Muscle layer of duodenum (tissue), 2 donors: ENCODE data around the gene ARVCF.

Experiments used
- H3K27ac ChIP-seq: one replicate; pipeline ENCODE4 v1.7.0; 2013; ENCODE audit warnings: mild to moderate bottlenecking, low read length
- H3K27me3 ChIP-seq: one replicate; pipeline ENCODE4 v1.7.0; 2013; ENCODE audit warnings: low read depth, mild to moderate bottlenecking, control low read depth, low read length
- H3K36me3 ChIP-seq, 2 donors: one replicate each; pipeline ENCODE4 v1.7.0; 2013; ENCODE audit warnings: low read length in 2 of 2, control low read depth in 1 of 2, mild to moderate bottlenecking in 1 of 2; ENCODE audit not compliant: insufficient read depth in 2 of 2, control insufficient read depth in 1 of 2
- H3K4me1 ChIP-seq, 2 donors: one replicate each; pipeline ENCODE4 v1.7.0; 2013; ENCODE audit warnings: low read length in 2 of 2, mild to moderate bottlenecking in 2 of 2, control low read depth in 1 of 2, moderate library complexity in 1 of 2; ENCODE audit not compliant: insufficient read depth in 2 of 2, control insufficient read depth in 1 of 2
- H3K4me3 ChIP-seq, 2 donors: one replicate each; pipeline ENCODE4 v1.7.0; 2013; ENCODE audit warnings: low read length in 2 of 2, low read depth in 1 of 2, mild to moderate bottlenecking in 1 of 2
- H3K9me3 ChIP-seq, 2 donors: one replicate each; pipeline ENCODE4 v1.7.0; 2013; ENCODE audit warnings: low read length in 2 of 2, control low read depth in 1 of 2, mild to moderate bottlenecking in 1 of 2; ENCODE audit not compliant: control insufficient read depth in 1 of 2
- donor health status: healthy.

Gene ARVCF

GRCh38 chr22:20010307-20011122, 6.1 kb downstream of the ARVCF start:
- Histone ChIP-seq H3K9me3 (no peaks in the 10 kb centered on the region), H3K4me3 (no peak overlapping the region), H3K27me3 (no peaks in the 10 kb centered on the region), H3K4me1 (peaks cover 3 to 6% of the 10 kb centered on the region in 2 donors), H3K36me3 (no peaks in the 10 kb centered on the region), H3K27ac (no peak overlapping the region)

- no peak overlapping the region for H3K27ac ChIP-seq
- no peak overlapping the region for H3K4me3 ChIP-seq
- H3K4me1 ChIP-seq = peaks cover 3 to 6% of the 10 kb centered on the region in 2 donors
Measured at GRCh38 chr22:20009582-20010306, 6.9 kb downstream of the ARVCF start.

GRCh38 chr22:20009018-20009491, 7.6 kb downstream of the ARVCF start:
- no peaks in the 10 kb centered on the region for H3K9me3 ChIP-seq
- no peaks in the 10 kb centered on the region for H3K27me3 ChIP-seq
- peaks cover 3 to 6% of the 10 kb centered on the region in 2 donors for H3K4me1 ChIP-seq
- no peak overlapping the region for H3K4me3 ChIP-seq
- no peak overlapping the region for H3K27ac ChIP-seq
- H3K36me3 ChIP-seq = no peaks in the 10 kb centered on the region

More at GRCh38 chr22:20009582-20010306, 6.9 kb downstream of the ARVCF start:
- H3K9me3 ChIP-seq = no peaks in the 10 kb centered on the region
- H3K36me3 ChIP-seq = no peaks in the 10 kb centered on the region
- H3K27me3 ChIP-seq = no peaks in the 10 kb centered on the region

GRCh38 chr22:20008221-20008995, 8.2 kb downstream of the ARVCF start:
- no peaks in the 10 kb centered on the region for H3K36me3 ChIP-seq
- H3K4me3 ChIP-seq = no peak overlapping the region
- H3K27me3 ChIP-seq = no peaks in the 10 kb centered on the region
- H3K27ac ChIP-seq = no peak overlapping the region
- peaks cover 3 to 6% of the 10 kb centered on the region in 2 donors for H3K4me1 ChIP-seq
- H3K9me3 ChIP-seq = peaks cover 0 to 3% of the 10 kb centered on the region in 2 donors

GRCh38 chr22:20004464-20004863, 12.2 kb downstream of the ARVCF start:
- peaks cover 0 to 14% of the 10 kb centered on the region in 2 donors for H3K4me1 ChIP-seq
- H3K9me3 ChIP-seq = peaks cover 0 to 8% of the 10 kb centered on the region in 2 donors
- H3K36me3 ChIP-seq = no peaks in the 10 kb centered on the region
- H3K27ac ChIP-seq = no peak overlapping the region
- H3K27me3 ChIP-seq = no peaks in the 10 kb centered on the region
- H3K4me3 ChIP-seq = no peak overlapping the region

- Histone ChIP-seq H3K36me3 (no peaks in the 10 kb centered on the region), H3K4me1 (peaks cover 0 to 23% of the 10 kb centered on the region in 2 donors), H3K9me3 (peaks cover 0 to 8% of the 10 kb centered on the region in 2 donors), H3K27ac (no peak overlapping the region), H3K27me3 (no peaks in the 10 kb centered on the region), H3K4me3 (no peak overlapping the region)
Measured at GRCh38 chr22:20003304-20003703, 13.3 kb downstream of the ARVCF start.

GRCh38 chr22:20002636-20003035, 14.0 kb downstream of the ARVCF start:
- Histone ChIP-seq H3K36me3 (no peaks in the 10 kb centered on the region), H3K9me3 (peaks cover 0 to 8% of the 10 kb centered on the region in 2 donors), H3K4me3 (no peak overlapping the region), H3K27me3 (no peaks in the 10 kb centered on the region), H3K4me1 (peaks cover 0 to 23% of the 10 kb centered on the region in 2 donors), H3K27ac (no peak overlapping the region)

- Histone ChIP-seq H3K36me3 (no peaks in the 10 kb centered on the region), H3K4me3 (no peak overlapping the region), H3K27me3 (no peaks in the 10 kb centered on the region), H3K27ac (no peak overlapping the region), H3K4me1 (peaks cover 0 to 23% of the 10 kb centered on the region in 2 donors), H3K9me3 (peaks cover 0 to 8% of the 10 kb centered on the region in 2 donors)
Measured at GRCh38 chr22:20002128-20002527, 14.5 kb downstream of the ARVCF start.

GRCh38 chr22:20001082-20001638, 15.5 kb downstream of the ARVCF start:
- no peaks in the 10 kb centered on the region for H3K36me3 ChIP-seq
- no peaks in the 10 kb centered on the region for H3K27me3 ChIP-seq
- no peak overlapping the region for H3K27ac ChIP-seq
- H3K4me1 ChIP-seq = peaks cover 0 to 23% of the 10 kb centered on the region in 2 donors
- peaks cover 0 to 8% of the 10 kb centered on the region in 2 donors for H3K9me3 ChIP-seq
- no peak overlapping the region for H3K4me3 ChIP-seq

- H3K27me3 ChIP-seq = no peaks in the 10 kb centered on the region
- H3K4me3 ChIP-seq = no peak overlapping the region
- H3K4me1 ChIP-seq = peaks cover 0 to 23% of the 10 kb centered on the region in 2 donors
- H3K9me3 ChIP-seq = peaks cover 0 to 8% of the 10 kb centered on the region in 2 donors
- no peaks in the 10 kb centered on the region for H3K36me3 ChIP-seq
- no peak overlapping the region for H3K27ac ChIP-seq
Measured at GRCh38 chr22:20000246-20001081, 16.2 kb downstream of the ARVCF start.
